Measurements from ENCODE around the gene AP2A1. TPM values are rescaled to one million over a fixed set of nuclear protein-coding genes. Genes with fewer than 3 reads are reported as not detected.

The AP2A1 gene
- total RNA-seq, 1 experiment from 2014 or later: 72.1 TPM

DNA sequence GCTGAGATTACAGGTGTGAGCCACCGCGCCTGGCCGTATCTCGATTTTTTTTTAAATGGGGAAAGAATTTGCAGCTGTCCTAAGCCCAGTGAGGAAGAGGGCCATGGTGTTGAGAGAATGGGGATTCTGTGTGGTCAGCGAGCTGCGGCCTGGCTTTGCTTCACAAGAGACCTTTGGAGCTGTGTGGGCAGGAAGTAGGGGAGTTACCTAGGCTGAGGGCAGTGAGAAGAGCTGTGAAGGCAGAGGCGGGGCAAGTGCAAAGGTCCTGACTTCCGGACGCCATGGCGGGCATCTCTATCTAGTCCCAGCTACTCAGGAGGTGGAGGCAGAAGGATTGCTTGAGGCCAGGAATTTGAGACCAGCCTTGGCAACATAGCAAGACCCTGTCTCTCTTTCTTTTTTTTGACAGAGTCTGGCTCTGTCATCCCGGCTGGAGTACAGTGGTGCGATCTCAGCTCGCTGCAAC lies 4.9 kb downstream of the AP2A1 start:
- Histone ChIP-seq H3K27ac (ENCODE audit: low read length) (no peak overlapping the region), H3K4me1 (ENCODE audit: control insufficient read depth, insufficient read depth, low read length) (peaks cover 8% of the 10 kb centered on the region), H3K27me3 (ENCODE audit: control insufficient read depth, insufficient read depth, low read length) (no peaks in the 10 kb centered on the region), H3K4me3 (ENCODE audit: low read depth in 2 of 2, low read length in 2 of 2) (no peak overlapping the region), H3K9me3 (ENCODE audit: control insufficient read depth, insufficient read depth, low read depth, low read length) (no peaks in the 10 kb centered on the region), H3K36me3 (ENCODE audit: control insufficient read depth, insufficient read depth, low read length) (peaks cover 4% of the 10 kb centered on the region; the same call in 1 of the 2 replicates)
- POLR2A ChIA-PET: no interaction called here
- DNase-seq (ENCODE audit: low read depth, low spot score) (no peak), ATAC-seq (no peak)
- in situ Hi-C loops (cut with HindIII; ENCODE audit: low pct_unique_long_range_greater_than_20kb, low sequenced_read_pairs) (no loop called here), intact Hi-C loops (cut with micrococcal nuclease; ENCODE audit: unreplicated experiment) (no loop called here)
- CTCF ChIA-PET: interaction anchor here (0.6 kb wide), 1 partner anchor 277 kb away, joined by 5 read pairs; no protein-coding TSS in a partner anchor
- TF ChIP-seq, protein P1, sequence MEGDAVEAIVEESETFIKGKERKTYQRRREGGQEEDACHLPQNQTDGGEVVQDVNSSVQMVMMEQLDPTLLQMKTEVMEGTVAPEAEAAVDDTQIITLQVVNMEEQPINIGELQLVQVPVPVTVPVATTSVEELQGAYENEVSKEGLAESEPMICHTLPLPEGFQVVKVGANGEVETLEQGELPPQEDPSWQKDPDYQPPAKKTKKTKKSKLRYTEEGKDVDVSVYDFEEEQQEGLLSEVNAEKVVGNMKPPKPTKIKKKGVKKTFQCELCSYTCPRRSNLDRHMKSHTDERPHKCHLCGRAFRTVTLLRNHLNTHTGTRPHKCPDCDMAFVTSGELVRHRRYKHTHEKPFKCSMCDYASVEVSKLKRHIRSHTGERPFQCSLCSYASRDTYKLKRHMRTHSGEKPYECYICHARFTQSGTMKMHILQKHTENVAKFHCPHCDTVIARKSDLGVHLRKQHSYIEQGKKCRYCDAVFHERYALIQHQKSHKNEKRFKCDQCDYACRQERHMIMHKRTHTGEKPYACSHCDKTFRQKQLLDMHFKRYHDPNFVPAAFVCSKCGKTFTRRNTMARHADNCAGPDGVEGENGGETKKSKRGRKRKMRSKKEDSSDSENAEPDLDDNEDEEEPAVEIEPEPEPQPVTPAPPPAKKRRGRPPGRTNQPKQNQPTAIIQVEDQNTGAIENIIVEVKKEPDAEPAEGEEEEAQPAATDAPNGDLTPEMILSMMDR (IDR thresholded peaks at IDR 0.05): no peak
- TF ChIP-seq TCF7L2 (IDR thresholded peaks at IDR 0.05; ENCODE audit: low read depth, low read length) (no peak), SIN3A (IDR thresholded peaks at IDR 0.05; ENCODE audit: borderline replicate concordance, insufficient read depth, low read depth, low read length) (no peak), POLR2AphosphoS5 (IDR thresholded peaks at IDR 0.05; ENCODE audit: low read depth, low read length) (no peak)
- TF ChIP-seq, protein P2, sequence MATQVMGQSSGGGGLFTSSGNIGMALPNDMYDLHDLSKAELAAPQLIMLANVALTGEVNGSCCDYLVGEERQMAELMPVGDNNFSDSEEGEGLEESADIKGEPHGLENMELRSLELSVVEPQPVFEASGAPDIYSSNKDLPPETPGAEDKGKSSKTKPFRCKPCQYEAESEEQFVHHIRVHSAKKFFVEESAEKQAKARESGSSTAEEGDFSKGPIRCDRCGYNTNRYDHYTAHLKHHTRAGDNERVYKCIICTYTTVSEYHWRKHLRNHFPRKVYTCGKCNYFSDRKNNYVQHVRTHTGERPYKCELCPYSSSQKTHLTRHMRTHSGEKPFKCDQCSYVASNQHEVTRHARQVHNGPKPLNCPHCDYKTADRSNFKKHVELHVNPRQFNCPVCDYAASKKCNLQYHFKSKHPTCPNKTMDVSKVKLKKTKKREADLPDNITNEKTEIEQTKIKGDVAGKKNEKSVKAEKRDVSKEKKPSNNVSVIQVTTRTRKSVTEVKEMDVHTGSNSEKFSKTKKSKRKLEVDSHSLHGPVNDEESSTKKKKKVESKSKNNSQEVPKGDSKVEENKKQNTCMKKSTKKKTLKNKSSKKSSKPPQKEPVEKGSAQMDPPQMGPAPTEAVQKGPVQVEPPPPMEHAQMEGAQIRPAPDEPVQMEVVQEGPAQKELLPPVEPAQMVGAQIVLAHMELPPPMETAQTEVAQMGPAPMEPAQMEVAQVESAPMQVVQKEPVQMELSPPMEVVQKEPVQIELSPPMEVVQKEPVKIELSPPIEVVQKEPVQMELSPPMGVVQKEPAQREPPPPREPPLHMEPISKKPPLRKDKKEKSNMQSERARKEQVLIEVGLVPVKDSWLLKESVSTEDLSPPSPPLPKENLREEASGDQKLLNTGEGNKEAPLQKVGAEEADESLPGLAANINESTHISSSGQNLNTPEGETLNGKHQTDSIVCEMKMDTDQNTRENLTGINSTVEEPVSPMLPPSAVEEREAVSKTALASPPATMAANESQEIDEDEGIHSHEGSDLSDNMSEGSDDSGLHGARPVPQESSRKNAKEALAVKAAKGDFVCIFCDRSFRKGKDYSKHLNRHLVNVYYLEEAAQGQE (IDR thresholded peaks at IDR 0.05; ENCODE audit: insufficient read depth in 1 of 2, low read depth in 2 of 2, low read length in 1 of 2): no peak
- no TSS peak for BruUV-seq (replicated peaks)

DNA sequence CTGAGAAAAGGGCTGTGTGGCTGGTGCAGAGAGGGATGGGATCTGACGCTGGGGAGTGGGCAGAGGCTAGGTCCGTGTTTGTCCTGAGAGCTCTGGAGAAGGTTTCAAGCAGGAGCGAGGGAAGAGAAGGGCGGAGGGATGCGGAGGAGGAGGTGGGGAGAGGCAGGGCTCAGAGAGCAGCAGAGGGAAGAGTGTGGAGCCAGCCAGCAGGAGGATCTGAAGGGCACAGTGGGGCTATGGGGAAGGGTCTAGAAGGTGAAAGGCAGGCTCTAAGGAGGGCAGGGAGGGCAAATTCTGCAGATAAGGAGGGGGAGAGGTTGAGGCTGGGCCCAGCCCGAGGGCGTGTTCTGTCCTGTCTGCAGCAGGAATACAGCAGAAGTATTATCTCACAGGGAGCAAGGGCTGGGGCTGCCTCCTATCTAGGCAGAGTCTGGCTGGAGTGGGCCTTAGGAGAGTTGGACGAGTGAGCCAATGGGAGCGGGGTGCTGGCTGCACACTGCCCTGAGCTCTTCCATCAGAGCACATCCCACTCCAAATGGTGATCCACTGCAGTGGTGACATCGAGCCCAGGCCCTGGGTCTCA lies 6.1 kb downstream of the AP2A1 start:
- intact Hi-C loops (cut with micrococcal nuclease; ENCODE audit: unreplicated experiment): no loop called here
- no TSS peak for BruUV-seq (replicated peaks)
- ATAC-seq (no peak), DNase-seq (ENCODE audit: low read depth, low spot score) (no peak)
- no peak overlapping the region for H3K27ac ChIP-seq (ENCODE audit: low read length)
- no peaks in the 10 kb centered on the region for H3K36me3 ChIP-seq (ENCODE audit: control insufficient read depth, insufficient read depth, low read length)
- TF ChIP-seq TCF7L2 (IDR thresholded peaks at IDR 0.05; ENCODE audit: low read depth, low read length): no peak
- no peak for TF ChIP-seq POLR2AphosphoS5 (IDR thresholded peaks at IDR 0.05; ENCODE audit: low read depth, low read length)
- TF ChIP-seq, protein P2 (IDR thresholded peaks at IDR 0.05; ENCODE audit: insufficient read depth in 1 of 2, low read depth in 2 of 2, low read length in 1 of 2): no peak
- no peak for TF ChIP-seq SIN3A (IDR thresholded peaks at IDR 0.05; ENCODE audit: borderline replicate concordance, insufficient read depth, low read depth, low read length)
- TF ChIP-seq, protein P1 (IDR thresholded peaks at IDR 0.05): no peak
- peaks cover 5% of the 10 kb centered on the region for H3K4me1 ChIP-seq (ENCODE audit: control insufficient read depth, insufficient read depth, low read length)
- in situ Hi-C loops (cut with HindIII; ENCODE audit: low pct_unique_long_range_greater_than_20kb, low sequenced_read_pairs): no loop called here
- ChIA-PET CTCF (no interaction called here), POLR2A (no interaction called here)
- no peaks in the 10 kb centered on the region for H3K27me3 ChIP-seq (ENCODE audit: control insufficient read depth, insufficient read depth, low read length)
- no peak overlapping the region for H3K4me3 ChIP-seq (ENCODE audit: low read depth in 2 of 2, low read length in 2 of 2)
- H3K9me3 ChIP-seq (ENCODE audit: control insufficient read depth, insufficient read depth, low read depth, low read length): no peaks in the 10 kb centered on the region

Data from Panc1 (cell line).